MM.1S (cell line): ENCODE data around the gene RBMS2.

Experiments
- EZH2 ChIP-seq: fragments of 300-600 bp; sonication (generic); optimal IDR thresholded peaks from 2 replicates; pipeline ENCODE3; 2017; ENCODE audit warnings: low read depth, mild to moderate bottlenecking, antibody characterized with exemption, low read length, mixed read lengths
- TF ChIP-seq, protein P1 (sequence below): fragments of 300-600 bp; sonication (generic); IDR thresholded peaks from 2 replicates; pipeline ENCODE4 v1.5.1; 2016; ENCODE audit warnings: antibody characterized with exemption, low read length, mixed read lengths

DNA sequence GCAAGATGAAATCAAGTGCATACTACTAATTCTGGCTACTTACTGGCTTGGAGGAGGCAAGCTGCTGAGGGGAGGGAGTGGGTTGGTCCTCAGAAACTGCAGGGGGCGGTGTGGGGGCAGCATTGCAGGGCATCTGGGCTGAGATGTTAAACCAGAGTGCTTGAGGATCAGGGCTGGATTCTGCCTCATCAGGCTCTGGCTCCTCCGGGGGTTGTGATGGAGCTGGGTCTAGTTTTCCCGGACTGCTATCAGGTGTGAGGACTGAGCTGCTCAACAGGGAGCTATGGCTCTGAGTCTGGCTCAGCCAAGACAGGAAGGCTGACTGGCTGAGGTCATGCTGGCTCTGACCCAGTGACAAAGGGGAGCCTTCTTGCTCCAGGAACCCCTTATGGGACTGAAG is 79.9 kb downstream of the RBMS2 start:
- TF ChIP-seq, protein P1, sequence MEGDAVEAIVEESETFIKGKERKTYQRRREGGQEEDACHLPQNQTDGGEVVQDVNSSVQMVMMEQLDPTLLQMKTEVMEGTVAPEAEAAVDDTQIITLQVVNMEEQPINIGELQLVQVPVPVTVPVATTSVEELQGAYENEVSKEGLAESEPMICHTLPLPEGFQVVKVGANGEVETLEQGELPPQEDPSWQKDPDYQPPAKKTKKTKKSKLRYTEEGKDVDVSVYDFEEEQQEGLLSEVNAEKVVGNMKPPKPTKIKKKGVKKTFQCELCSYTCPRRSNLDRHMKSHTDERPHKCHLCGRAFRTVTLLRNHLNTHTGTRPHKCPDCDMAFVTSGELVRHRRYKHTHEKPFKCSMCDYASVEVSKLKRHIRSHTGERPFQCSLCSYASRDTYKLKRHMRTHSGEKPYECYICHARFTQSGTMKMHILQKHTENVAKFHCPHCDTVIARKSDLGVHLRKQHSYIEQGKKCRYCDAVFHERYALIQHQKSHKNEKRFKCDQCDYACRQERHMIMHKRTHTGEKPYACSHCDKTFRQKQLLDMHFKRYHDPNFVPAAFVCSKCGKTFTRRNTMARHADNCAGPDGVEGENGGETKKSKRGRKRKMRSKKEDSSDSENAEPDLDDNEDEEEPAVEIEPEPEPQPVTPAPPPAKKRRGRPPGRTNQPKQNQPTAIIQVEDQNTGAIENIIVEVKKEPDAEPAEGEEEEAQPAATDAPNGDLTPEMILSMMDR = peak; percentile 26
- no peak for TF ChIP-seq EZH2
